Measurements from ENCODE around the gene HADHA. TPM values are rescaled to one million over a fixed set of nuclear protein-coding genes. Genes with fewer than 3 reads are reported as not detected.

HADHA gene
- total RNA-seq, 1 experiment from 2014 or later: 112 TPM

GRCh38 chr2:26148501-26148900, 95.9 kb downstream of the HADHA start:
- Mint-ChIP-seq H3K27me3 (ENCODE audit: low read depth) (peaks cover 6% of the 10 kb centered on the region), H3K27ac (no peak overlapping the region), H3K4me1 (no peaks in the 10 kb centered on the region), H3K36me3 (ENCODE audit: insufficient read depth in 1 of 3, low read depth in 3 of 3) (no peaks in the 10 kb centered on the region), H3K4me3 (no peak overlapping the region), H3K9me3 (no peaks in the 10 kb centered on the region; a peak in 1 of 5 replicates)
- Histone ChIP-seq H3K79me2 (ENCODE audit: insufficient read depth, low read length) (no peaks in the 10 kb centered on the region), H4K20me1 (ENCODE audit: control insufficient read depth, insufficient read depth, insufficient read length) (no peaks in the 10 kb centered on the region), H2BK120ac (ENCODE audit: low read depth, low read length, poor library complexity, severe bottlenecking) (no peak overlapping the region), H3K27me3 (ENCODE audit: insufficient read depth, low read length) (no peaks in the 10 kb centered on the region), H3K23ac (ENCODE audit: insufficient read length, low read depth, low read length) (no peak overlapping the region), H3K14ac (ENCODE audit: insufficient read depth, low read length) (no peak overlapping the region), H3K9ac (ENCODE audit: extremely low read depth, insufficient read length, low read length) (no peak overlapping the region), H3K27ac (ENCODE audit: insufficient read length, low read depth, low read length) (no peak overlapping the region), H4K91ac (ENCODE audit: insufficient read length, low read depth, low read length) (no peak overlapping the region), H3K18ac (ENCODE audit: insufficient read length, low read depth, low read length) (no peak overlapping the region), H3K9me3 (ENCODE audit: control insufficient read depth, low read depth, low read length) (no peaks in the 10 kb centered on the region), H3K79me1 (ENCODE audit: insufficient read depth, low read depth, low read length, poor library complexity, severe bottlenecking) (no peaks in the 10 kb centered on the region), H3K4me2 (ENCODE audit: insufficient read depth, insufficient read length, low read length) (no peak overlapping the region), H2BK20ac (ENCODE audit: low read depth, low read length, poor library complexity, severe bottlenecking) (no peak overlapping the region), H3T11ph (ENCODE audit: low read length) (no peak overlapping the region), H2BK15ac (ENCODE audit: low read depth, low read length) (no peak overlapping the region), H3K56ac (ENCODE audit: insufficient read length, low read depth, low read length) (no peak overlapping the region), H4K5ac (ENCODE audit: insufficient read length, low read depth, low read length) (no peak overlapping the region), H2AFZ (ENCODE audit: low read length) (no peak overlapping the region), H3K4ac (ENCODE audit: low read depth, low read length) (no peak overlapping the region), H3K23me2 (ENCODE audit: insufficient read length, low read depth, low read length, poor library complexity, severe bottlenecking) (no peaks in the 10 kb centered on the region), H2BK5ac (ENCODE audit: insufficient read length, low read length) (no peak overlapping the region), H2BK12ac (ENCODE audit: insufficient read length, low read depth, low read length) (no peak overlapping the region), H4K8ac (replicated peaks; ENCODE audit: insufficient read length, low read depth, low read length) (no peak overlapping the region), H3K4me1 (ENCODE audit: insufficient read depth, low read length) (no peaks in the 10 kb centered on the region), H2AK5ac (ENCODE audit: insufficient read length, low read length) (no peak overlapping the region)
- WGBS (ENCODE audit: extremely low coverage, insufficient read length, low lambda C conversion rate): no CpG with 5 or more reads among the region's 2 CpGs
- no peak for DNase-seq
- TF ChIP-seq CTCF (conservative IDR thresholded peaks at IDR 0.05): no peak

All from H9 (cell line).